Airway epithelial cell (primary cell): ENCODE measurements around the gene C20orf173. TPM values are rescaled to one million over a fixed set of nuclear protein-coding genes. Genes with fewer than 3 reads are reported as not detected.

Source experiments
- total RNA-seq: library from RNA; depleted of rRNA; stranded (reverse); fragments of >200 nt; gene quantifications from 2 replicates; pipeline ENCODE4 v1.2.3, GENCODE V29; 2015

C20orf173 gene
- total RNA-seq, result not detected in 2 replicates

DNA sequence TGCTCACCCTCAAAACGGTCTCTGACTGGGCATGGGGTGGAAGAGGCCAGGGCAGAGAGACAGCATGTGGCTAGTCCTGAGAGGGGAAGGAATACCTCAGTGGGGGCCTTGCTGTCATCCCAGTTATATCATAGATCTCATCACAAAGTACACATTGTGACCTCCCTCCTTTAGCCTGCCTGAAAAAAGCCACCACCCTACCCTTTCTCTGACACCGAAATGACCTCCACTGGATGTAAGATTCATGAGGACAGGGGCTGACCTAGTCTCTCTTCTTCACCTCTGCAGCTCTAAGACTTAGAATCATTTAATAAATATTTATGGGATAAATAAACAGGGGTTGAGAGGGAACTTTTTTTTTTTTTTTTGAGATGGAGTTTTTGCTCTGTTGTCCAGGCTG, at the start of gene C20orf173:
C20orf173 (minus strand) TSS at position 101 of the 400 bp plus-strand sequence. CDS start 279 bp downstream, outside the sequence.

DNA sequence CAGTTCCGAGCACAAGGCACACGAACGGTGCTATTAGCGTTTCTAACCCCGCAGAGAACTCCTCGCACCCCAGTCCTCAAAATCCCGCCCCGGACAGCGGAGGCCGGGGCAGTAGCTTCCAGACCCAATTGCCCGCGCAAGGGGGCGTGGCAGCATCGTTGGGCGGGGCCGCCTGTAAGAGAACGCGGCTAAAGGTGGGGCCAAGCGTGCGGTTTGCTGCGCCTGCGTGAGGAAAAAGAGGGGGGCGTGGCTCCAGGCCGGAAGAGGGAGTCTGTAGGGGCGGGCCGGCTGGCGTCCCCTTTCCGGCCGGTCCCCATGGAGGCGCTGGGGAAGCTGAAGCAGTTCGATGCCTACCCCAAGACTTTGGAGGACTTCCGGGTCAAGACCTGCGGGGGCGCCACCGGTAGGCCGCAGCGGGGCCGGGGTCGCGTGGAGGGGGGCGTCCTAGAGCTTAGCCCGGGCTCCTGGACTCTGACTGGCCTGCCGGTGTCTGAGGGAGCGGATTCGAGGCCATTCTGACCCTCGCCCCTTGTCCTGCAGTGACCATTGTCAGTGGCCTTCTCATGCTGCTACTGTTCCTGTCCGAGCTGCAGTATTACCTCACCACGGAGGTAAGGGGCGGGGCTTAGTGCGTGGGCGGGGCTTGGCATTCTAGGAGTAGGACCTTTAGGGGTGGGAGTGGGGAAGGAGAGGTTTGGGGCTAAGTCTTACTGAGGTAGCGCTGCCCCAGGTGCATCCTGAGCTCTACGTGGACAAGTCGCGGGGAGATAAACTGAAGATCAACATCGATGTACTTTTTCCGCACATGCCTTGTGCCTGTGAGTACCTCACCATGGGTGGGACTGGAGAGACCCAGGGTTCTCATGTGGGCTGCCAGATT, 12.6 kb upstream of the C20orf173 start, which contains the start of gene ERGIC3:
ERGIC3 (plus strand) TSS at position 296 of the 880 bp plus-strand sequence; CDS start at position 316, 20 bp downstream.

Other genes starting within 250 kb of the C20orf173 start
- gene EIF6, start 244.9 kb downstream of the C20orf173 start, total RNA-seq, result 222 and 278 TPM in 2 replicates
- 1.2 and 3.2 TPM in 2 replicates for gene FAM83C, start 237.2 kb downstream of the C20orf173 start, total RNA-seq
- gene UQCC1, start 117.7 kb downstream of the C20orf173 start, total RNA-seq, result 28.1 and 32.5 TPM in 2 replicates
- 0.85 and 0.93 TPM in 2 replicates for gene GDF5, start 91.4 kb downstream of the C20orf173 start, total RNA-seq
- 41.6 and 42.9 TPM in 2 replicates for gene CEP250, start 74.1 kb downstream of the C20orf173 start, total RNA-seq
- 169 and 191 TPM in 2 replicates for gene ERGIC3, start 12.4 kb upstream of the C20orf173 start, total RNA-seq
- 1.5 and 2.5 TPM in 2 replicates for gene SPAG4, start 86.2 kb upstream of the C20orf173 start, total RNA-seq
- 71.3 and 76.1 TPM in 2 replicates for gene CPNE1, start 135.2 kb upstream of the C20orf173 start, total RNA-seq
- 28.3 and 37.2 TPM in 2 replicates for gene RBM12, start 135.2 kb upstream of the C20orf173 start, total RNA-seq
- gene NFS1, start 169.7 kb upstream of the C20orf173 start, total RNA-seq, result 18.4 and 32.9 TPM in 2 replicates
- 448 and 762 TPM in 2 replicates for gene ROMO1, start 169.8 kb upstream of the C20orf173 start, total RNA-seq
- gene RBM39, start 212.6 kb upstream of the C20orf173 start, total RNA-seq, result 120 and 127 TPM in 2 replicates
- 25.4 and 32.2 TPM in 2 replicates for gene PHF20, start 242.4 kb upstream of the C20orf173 start, total RNA-seq